Retinal pigment epithelial cell (primary cell): ENCODE measurements around the gene SLC2A10.

Experiments used
- DNase-seq: peaks from one replicate; pipeline ENCODE4 v3.0.0-alpha.2; 2010; ENCODE audit warnings: low read depth
- H3K4me3 ChIP-seq: 2 replicates; pipeline ENCODE4 v1.5.1; 2011; ENCODE audit warnings: mild to moderate bottlenecking, low read length, control low read depth, moderate library complexity
- CTCF ChIP-seq: conservative IDR thresholded peaks from 2 replicates; pipeline ENCODE4 v1.5.1; 2011; ENCODE audit warnings: low read depth, low read length, control low read depth, inconsistent platforms

Gene SLC2A10

DNA sequence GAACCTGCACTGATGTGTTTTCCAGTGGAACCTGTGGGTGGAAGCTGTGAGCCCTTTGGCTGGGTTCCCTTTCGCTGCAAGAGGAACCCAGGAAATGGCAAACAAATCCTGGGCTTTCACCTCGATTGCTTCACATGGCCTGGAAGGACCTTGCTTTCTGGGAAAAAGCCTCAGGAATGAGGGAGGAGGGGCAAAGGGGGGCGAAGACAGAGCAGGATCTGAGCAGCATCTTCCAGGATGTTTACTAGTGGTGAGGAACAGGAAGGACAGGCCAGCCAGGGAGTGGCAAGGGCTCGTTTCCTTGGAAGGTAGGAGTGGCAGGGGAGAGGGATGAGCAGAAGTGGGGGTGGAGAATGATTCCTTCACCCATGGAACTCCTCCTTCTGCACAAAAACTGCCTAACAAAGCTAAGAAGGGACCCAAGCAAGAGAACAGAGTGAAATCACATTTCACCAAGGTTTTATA is 5.9 kb downstream of the SLC2A10 start:
- no peak overlapping the region for H3K4me3 ChIP-seq
- peak; percentile 6 for TF ChIP-seq CTCF
- no peak for DNase-seq

DNA sequence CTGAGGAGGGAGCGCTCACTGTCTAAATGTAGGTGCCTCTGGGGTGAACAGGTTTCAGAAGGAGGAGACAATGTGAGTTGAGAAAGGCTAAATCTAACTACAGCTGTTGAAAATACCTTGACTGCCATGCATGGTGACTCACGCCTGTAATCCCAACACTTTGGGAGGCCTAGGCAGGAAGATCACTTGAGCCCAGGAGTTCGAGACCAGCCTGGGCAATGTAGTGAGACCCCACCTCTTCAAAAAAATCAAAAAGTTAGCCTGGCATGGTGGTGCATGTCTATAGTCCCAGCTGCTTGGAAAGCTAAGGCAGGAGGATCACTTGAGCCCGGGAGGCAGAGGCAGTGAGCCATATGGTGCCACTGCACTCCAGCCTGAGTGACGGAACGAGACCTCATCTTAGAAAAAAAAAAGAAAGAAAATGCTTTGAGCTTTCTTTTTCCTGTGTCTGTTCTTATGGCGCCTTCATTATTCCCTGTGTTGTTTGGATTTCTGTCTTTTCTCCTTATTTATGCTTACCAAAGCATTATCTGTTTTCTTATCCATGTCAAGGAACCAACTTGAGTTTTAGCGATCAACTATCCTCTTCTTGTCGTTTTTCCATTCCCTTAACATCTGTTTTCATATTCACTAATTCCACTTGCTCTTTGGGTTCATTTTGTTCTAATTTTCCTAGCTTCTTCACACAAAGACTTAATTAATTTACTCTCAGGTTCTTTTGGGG is 8.5 kb downstream of the SLC2A10 start:
- no peak for TF ChIP-seq CTCF
- DNase-seq: no peak
- no peak overlapping the region for H3K4me3 ChIP-seq

DNA sequence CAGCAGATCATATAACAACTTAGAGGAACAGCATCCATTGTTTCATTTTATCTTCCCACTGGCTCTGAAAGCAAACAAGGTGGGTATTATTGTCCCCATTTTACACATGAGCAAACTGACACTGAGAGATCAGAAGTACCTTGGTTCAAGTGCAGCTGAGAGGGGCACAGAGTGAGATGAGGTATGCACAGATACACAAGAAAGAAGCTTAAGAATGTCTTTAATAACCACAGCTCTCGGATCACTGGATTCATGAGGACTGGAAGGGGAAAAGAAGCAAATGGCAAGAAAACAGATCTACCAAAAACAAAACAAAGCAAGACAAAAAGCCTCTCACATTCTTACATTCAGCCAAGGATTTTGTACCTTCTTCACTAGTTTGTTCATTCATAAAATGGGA is 10.6 kb downstream of the SLC2A10 start:
- DNase-seq: no peak
- no peak overlapping the region for H3K4me3 ChIP-seq
- TF ChIP-seq CTCF: no peak

DNA sequence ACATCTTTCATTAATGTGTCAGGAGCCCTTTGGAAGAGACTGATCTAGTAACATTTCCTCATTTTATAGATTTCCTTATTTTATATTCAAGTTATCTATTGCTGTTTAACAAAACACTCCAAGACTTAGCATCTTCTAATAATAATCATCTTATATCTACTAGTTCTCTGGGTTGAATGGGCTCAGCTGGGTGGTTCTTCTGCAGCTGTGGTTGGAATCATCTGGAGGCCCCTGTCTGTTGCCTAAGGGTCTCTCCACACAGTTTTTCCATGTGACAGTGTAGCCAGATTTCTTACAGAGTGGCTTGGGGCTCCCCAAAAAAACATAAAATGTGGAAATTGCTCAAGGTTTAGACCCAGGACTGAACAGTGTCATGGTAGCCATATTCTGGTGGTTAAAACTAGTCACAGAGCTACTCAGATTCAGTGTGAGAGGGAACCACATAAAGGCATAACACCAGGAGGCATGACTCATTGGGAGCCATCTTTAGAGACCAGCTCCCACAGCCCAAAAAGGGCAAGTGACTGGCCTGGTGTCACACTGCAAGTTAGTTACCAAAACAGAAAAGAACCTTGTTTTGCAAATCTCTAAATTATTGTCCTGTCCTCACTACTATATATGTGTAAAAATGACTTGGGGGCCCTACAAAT is 11.5 kb downstream of the SLC2A10 start:
- H3K4me3 ChIP-seq: no peak overlapping the region
- no peak for DNase-seq
- no peak for TF ChIP-seq CTCF

GRCh38 chr20:46721476-46721875 is 12.0 kb downstream of the SLC2A10 start:
- DNase-seq: no peak
- TF ChIP-seq CTCF: no peak

GRCh38 chr20:46722450-46722849 is 13.0 kb downstream of the SLC2A10 start:
- TF ChIP-seq CTCF: no peak
- no peak for DNase-seq
- no peak overlapping the region for H3K4me3 ChIP-seq

More at GRCh38 chr20:46721476-46721875, 12.0 kb downstream of the SLC2A10 start:
- no peak overlapping the region for H3K4me3 ChIP-seq

DNA sequence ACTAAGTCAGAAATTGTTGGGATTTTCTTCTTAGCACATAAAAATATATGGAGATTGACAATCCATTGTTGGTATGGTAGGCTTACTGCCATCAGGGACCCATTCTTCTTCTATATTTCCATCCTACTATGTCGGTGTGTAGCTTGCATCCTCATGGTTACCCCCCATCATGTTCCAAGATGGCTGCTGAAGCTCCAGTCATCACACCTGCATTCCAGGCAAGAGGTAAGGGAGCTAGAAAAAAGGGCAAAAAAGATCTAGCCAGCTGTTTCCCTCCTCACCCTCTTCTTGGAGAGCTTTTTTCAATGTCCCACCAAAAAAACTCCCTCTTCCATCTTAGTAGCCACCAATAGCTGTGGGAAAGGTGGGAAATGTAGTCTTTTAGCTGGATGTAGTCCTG is 13.6 kb downstream of the SLC2A10 start:
- no peak for TF ChIP-seq CTCF
- DNase-seq: no peak
- no peak overlapping the region for H3K4me3 ChIP-seq
